Erythroblast (primary cell): ENCODE measurements around the gene ZNF701.
"Not testable (repeated sequence)": the region's sequence is repeated elsewhere in the genome, so short reads cannot be mapped to it uniquely, and the experiment has no call there.

Source experiments
- DNase-seq, 2 experiments: peaks; one replicate each; lab custom pipeline; 2025; lab: John Stamatoyannopoulos, UW
- GATA1 ChIP-seq: IDR thresholded peaks from 2 replicates; pipeline ENCODE4 v1.6.1; 2011; ENCODE audit warnings: low read depth, mild to moderate bottlenecking, control low read depth, low read length, moderate library complexity
- POLR2A ChIP-seq: IDR thresholded peaks from 2 replicates; pipeline ENCODE4 v1.6.1; 2011; ENCODE audit warnings: mild to moderate bottlenecking, low read length

Gene ZNF701

DNA sequence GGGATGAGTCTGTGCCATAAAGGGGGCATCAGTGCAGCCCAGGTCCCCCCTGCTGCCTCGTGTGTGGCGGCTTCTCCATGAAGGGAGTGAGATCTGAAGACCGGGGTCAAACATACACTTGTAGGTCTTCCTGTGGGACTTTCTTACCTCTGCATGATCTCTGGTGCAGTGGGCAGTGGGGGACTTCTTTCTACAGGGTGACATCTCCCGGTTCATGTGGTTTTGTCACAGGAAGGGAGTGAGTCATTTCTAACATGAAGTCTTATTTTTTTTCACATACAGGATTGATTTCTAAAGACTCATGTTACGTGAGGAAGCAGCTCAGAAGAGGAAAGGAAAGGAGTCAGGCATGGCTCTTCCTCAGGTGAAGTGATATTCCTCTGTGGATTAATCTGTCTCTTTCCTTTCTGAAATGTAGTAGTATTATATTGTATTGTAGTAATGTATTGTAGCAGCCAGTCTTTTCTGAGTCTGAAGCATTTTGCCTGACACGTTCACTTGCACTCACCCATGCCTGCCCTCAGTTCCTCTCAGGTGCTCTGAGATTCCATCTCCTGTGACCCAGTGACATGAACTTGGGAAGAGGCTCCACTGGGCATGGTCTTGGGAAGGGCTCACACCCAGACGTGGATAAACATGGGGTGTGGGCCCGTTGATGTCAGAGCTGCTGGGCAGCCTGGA, 27.0 kb upstream of the ZNF701 start:
- TF ChIP-seq POLR2A = no peak
- DNase-seq = no peak

DNA sequence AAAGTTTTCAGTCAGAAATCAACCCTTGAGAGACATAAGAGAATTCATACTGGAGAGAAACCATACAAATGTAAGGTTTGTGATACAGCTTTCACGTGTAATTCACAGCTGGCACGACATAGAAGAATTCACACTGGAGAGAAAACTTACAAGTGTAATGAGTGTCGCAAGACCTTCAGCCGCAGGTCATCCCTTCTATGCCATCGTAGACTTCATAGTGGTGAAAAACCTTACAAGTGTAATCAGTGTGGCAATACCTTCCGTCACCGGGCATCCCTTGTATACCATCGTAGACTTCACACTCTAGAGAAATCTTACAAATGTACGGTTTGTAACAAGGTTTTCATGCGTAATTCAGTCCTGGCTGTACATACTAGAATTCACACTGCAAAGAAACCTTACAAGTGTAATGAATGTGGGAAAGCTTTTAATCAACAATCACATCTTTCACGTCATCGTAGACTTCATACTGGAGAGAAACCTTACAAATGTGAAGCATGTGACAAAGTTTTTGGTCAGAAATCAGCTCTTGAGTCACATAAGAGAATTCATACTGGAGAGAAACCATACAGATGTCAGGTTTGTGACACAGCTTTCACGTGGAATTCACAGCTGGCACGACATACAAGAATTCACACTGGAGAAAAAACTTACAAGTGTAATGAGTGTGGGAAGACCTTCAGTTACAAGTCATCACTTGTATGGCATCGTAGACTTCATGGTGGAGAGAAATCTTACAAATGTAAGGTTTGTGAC, 15.7 kb upstream of the ZNF701 start:
- TF ChIP-seq GATA1 (no peak), POLR2A (no peak)
- no peak for DNase-seq

GRCh38 chr19:52557231-52557995, 12.7 kb upstream of the ZNF701 start:
- TF ChIP-seq POLR2A = no peak
- no peak for TF ChIP-seq GATA1
- DNase-seq = no peak

GRCh38 chr19:52558732-52559445, 11.2 kb upstream of the ZNF701 start:
- DNase-seq = not testable (repeated sequence)

DNA sequence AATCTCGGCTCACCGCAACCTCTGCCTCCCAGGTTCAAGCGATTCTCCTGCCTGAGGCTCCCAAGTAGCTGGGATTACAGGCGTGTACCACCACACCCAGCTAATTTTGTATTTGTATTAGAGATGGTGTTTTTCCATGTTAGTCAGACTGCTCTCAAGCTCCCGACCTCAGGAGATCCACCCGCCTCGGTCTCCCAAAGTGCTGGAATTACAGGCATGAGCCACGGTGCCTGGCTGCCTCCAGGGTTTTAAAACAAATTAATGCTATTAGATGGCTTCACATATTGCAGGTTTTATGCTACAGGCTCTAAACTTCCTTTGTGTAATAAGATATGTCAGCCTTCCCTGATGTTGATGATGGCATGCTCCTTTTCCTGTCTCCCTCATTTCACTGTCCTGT, 8.5 kb upstream of the ZNF701 start:
- not testable (repeated sequence) for DNase-seq

DNA sequence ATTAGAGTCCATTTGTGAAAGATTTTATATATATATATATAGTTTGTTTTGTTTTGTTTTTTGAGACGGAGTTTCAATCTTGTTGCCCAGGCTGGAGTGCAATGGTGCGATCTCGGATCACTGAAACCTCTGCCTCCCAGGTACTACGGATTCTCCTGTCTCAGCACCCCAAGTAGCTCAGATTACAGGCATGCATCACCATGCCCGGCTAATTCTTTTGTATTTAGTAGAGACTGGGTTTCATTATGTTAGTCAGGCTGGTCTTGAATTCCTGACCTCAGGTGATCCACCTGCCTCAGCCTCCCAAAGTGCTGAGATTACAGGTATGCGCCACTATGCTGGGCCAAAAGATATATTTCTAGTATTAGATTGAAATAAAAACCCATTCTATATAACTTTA, 4.0 kb upstream of the ZNF701 start:
- TF ChIP-seq POLR2A (no peak), GATA1 (no peak)
- no peak for DNase-seq

GRCh38 chr19:52566588-52566987, 3.5 kb upstream of the ZNF701 start:
- no peak for DNase-seq
- TF ChIP-seq GATA1 (no peak), POLR2A (no peak)

GRCh38 chr19:52567921-52568320, 2.2 kb upstream of the ZNF701 start:
- no peak for TF ChIP-seq GATA1
- no peak for TF ChIP-seq POLR2A
- no peak for DNase-seq

DNA sequence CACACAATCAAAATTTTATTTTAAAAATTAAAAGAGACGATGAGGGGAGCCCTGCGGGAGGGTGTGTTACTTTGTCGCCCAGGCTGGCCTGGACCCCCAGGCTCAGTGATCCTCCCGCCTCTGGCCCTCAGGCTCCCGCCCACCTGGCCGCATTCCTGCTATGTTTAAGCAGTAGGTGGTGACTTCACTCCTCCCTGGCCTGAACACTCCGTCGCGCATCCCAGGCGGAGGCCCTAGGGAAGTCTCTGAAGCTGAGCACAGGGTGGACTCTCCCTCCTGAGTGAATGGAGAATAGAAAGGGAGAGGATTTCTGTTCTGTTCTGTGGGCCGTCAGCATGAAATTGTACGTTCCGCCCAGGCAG, 468 bp upstream of the ZNF701 start:
- not testable (repeated sequence) for DNase-seq

DNA sequence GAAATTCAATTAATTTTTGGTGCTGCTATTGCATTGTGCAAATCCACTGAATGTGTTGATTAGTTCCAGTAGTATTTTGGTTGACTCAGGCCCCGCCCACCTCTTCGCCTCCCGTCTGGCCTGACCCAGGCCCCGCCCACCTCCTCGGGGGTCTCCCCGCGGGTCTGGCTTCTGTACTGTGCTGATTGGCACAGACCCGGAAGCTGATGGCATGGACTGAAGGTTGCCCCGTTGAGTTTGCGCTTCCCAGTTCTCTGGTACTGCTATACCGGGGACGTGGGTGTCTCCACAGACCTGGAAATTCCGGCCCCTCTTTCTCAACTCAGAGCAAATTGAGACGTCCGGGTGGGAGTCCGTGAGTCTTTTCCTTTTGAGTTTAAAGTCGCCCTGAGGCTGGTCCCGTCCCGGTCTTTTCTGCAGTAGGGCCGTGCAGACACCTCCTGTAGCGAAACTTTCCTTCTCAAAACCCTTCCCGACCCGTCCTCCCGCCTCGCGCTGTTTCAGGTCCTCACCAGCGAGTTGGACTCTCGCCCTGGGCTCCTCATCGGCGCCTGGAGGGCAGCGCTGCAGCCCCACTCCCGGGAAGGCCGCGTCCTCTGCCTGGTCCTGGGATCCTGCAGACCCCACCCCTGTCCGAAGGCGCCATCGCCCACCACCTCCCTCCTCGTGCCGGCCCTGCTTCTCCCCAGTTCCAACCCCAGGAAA, 14.8 kb downstream of the ZNF701 start:
- TF ChIP-seq POLR2A = no peak
- TF ChIP-seq GATA1 = no peak
- no peak for DNase-seq

DNA sequence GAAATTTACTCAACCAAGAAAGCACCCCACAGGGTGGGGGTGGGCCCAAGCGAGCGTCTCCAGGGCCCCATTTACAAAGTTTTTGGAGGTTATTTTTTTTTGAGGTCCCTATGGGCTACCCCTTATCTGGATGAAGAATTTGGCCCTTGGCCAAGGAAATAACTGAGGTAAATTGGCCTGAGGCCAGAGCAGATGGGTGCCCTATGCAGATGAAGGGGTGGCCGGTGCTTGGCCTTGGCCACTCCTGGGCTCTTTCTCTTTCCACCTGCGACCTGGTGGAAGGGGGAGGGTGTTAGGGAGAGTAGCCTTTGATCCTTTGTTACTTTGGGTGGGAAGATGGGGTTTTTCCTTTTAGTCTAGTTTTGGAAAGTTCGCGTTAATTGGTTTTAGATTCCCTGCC, 15.5 kb downstream of the ZNF701 start:
- TF ChIP-seq GATA1 = no peak
- no peak for TF ChIP-seq POLR2A
- DNase-seq = no peak

DNA sequence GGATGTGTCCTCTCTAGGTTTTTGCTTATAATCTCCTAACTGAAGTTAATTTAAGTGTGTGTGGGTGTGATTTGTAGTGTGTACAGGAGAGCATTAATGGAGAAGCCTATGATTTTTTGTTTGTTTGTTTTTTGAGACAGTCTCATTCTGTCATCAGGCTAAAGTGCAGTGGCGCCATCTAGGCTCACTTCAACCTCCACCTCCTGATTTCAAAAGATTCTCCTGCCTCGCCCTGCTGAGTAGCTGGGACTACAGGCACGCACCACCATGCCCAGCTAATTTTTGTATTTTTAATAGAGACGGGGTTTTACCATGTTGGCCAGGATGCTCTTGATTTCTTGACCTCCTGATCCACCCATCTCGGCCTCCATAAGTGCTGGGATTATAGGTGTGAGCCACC, 20.6 kb downstream of the ZNF701 start:
- TF ChIP-seq GATA1 (no peak), POLR2A (no peak)

DNA sequence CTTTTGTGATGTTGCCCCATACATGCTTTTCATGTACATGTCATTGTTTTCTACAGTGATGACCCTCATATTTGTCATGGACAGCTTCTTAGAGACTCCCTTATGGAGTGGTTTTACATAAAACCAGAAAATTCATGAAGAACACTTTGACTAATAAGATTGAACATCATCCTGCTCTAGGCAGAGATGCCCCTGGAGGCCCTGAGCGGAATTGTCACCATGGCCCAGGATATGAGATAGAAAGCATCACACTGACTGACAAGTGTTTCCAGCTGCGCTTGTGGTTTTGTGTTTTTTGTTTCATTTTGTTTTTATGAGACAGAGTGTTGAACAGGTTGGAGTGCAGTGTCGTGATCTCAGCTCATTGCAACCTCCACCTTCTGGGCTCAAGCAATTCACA, 22.2 kb downstream of the ZNF701 start:
- DNase-seq = no peak
- no peak for TF ChIP-seq GATA1
- no peak for TF ChIP-seq POLR2A

More for the DNA sequence above, 20.6 kb downstream of the ZNF701 start:
- no peak for DNase-seq

DNA sequence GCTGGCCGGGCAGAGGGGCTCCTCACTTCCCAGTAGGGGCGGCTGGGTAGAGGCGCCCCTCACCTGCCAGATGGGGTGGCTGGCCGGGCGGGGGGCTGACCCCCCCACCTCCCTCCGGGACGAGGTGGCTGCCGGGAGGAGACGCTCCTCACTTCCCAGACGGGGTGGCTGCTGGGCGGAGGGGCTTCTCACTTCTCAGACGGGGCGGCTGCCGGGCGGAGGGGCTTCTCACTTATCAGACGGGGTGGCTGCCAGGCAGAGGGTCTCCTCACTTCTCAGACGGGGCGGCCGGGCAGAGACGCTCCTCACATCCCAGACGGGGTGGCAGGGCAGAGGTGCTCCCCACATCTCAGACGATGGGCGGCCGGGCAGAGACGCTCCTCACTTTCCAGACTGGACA, 23.4 kb downstream of the ZNF701 start:
- DNase-seq = not testable (repeated sequence)
